Smooth muscle cell (in vitro differentiated cells): Measurements from ENCODE around the gene STYX. TPM values are rescaled to one million over a fixed set of nuclear protein-coding genes. Genes with fewer than 3 reads are reported as not detected.

Experiments
- DNase-seq: peaks from one replicate; lab custom pipeline; 2025; ENCODE audit not compliant: unreplicated experiment; lab: John Stamatoyannopoulos, UW
- H2AFZ ChIP-seq: fragments of 200-600 bp; sonication (generic); 2 replicates; pipeline ENCODE4 v1.6.0; 2016; ENCODE audit warnings: antibody characterized with exemption, low read depth, mild to moderate bottlenecking
- H3F3A ChIP-seq: fragments of 200-600 bp; sonication (generic); 2 replicates; pipeline ENCODE4 v1.6.0; 2017; ENCODE audit warnings: antibody characterized with exemption, low read depth
- H3K27ac ChIP-seq: fragments of 200-600 bp; sonication (generic); 2 replicates; pipeline ENCODE4 v1.5.1; 2016; ENCODE audit warnings: low read depth, mild to moderate bottlenecking
- H3K27me3 ChIP-seq: fragments of 200-600 bp; sonication (generic); 2 replicates; pipeline ENCODE4 v1.6.1; 2016; ENCODE audit warnings: low read depth, mild to moderate bottlenecking
- H3K36me3 ChIP-seq: fragments of 200-600 bp; sonication (generic); 2 replicates; pipeline ENCODE4 v1.5.1; 2016; ENCODE audit warnings: low read depth
- H3K4me1 ChIP-seq: fragments of 200-600 bp; sonication (generic); 2 replicates; pipeline ENCODE4 v1.5.1; 2016; ENCODE audit warnings: low read depth
- H3K4me2 ChIP-seq: fragments of 200-600 bp; sonication (generic); 2 replicates; pipeline ENCODE4 v1.6.0; 2016; ENCODE audit warnings: mild to moderate bottlenecking
- H3K4me3 ChIP-seq: fragments of 200-600 bp; sonication (generic); 2 replicates; pipeline ENCODE4 v1.5.1; 2016; ENCODE audit warnings: mild to moderate bottlenecking
- H3K79me2 ChIP-seq: fragments of 200-600 bp; sonication (generic); 2 replicates; pipeline ENCODE4 v1.6.0; 2016; ENCODE audit warnings: low read depth, mild to moderate bottlenecking
- H3K9ac ChIP-seq: fragments of 200-600 bp; sonication (generic); 2 replicates; pipeline ENCODE4 v1.6.0; 2016; ENCODE audit warnings: low read depth
- H3K9me3 ChIP-seq: fragments of 200-600 bp; sonication (generic); replicated peaks from 2 replicates; pipeline ENCODE4 v1.5.1; 2016; ENCODE audit warnings: low read depth
- H4K20me1 ChIP-seq: fragments of 200-600 bp; sonication (generic); 2 replicates; pipeline ENCODE4 v1.6.0; 2016; ENCODE audit warnings: low read depth
- CTCF ChIP-seq: fragments of 200-600 bp; sonication (generic); IDR thresholded peaks from 2 replicates; pipeline ENCODE4 v1.5.1; 2017; ENCODE audit warnings: borderline replicate concordance, mild to moderate bottlenecking, antibody characterized with exemption; ENCODE audit not compliant: insufficient read depth, poor library complexity, severe bottlenecking
- WGBS: methylation state at CpG from one replicate; pipeline ENCODE4 v1.1.7; 2016; ENCODE audit warnings: low lambda C conversion rate; 5-methylcytosine and 5-hydroxymethylcytosine counted together
- polyA plus RNA-seq: library from polyadenylated mRNA; unstranded; fragments of >200 nt; fragmentation: Nextera tagmentation; extraction: Ambion mirVana; gene quantifications from 2 replicates; pipeline ENCODE4 v1.2.1, GENCODE V29; 2016
- total RNA-seq: library from RNA; depleted of rRNA; stranded (reverse); fragments of >200 nt; gene quantifications from 2 replicates; pipeline ENCODE4 v1.2.3, GENCODE V29; 2014

The STYX gene
- total and polyA plus RNA-seq, 2 experiments from 2014 or later: 8.5 to 17.9 TPM

GRCh38 chr14:52693532-52693931 lies 36.4 kb upstream of the STYX start:
- DNase-seq: no peak
- no peaks in the 10 kb centered on the region for H3F3A ChIP-seq
- H4K20me1 ChIP-seq: peaks cover 60% of the 10 kb centered on the region
- H3K36me3 ChIP-seq: no peaks in the 10 kb centered on the region
- WGBS: 96% methylated on average over 7 of the region's 7 CpGs
- H3K9ac ChIP-seq: no peak overlapping the region
- H3K4me1 ChIP-seq: peaks cover 14% of the 10 kb centered on the region
- no peak for TF ChIP-seq CTCF
- H3K4me2 ChIP-seq: peak overlapping the region; percentile 93
- no peaks in the 10 kb centered on the region for H3K27me3 ChIP-seq
- no peak overlapping the region for H3K27ac ChIP-seq
- H3K79me2 ChIP-seq: peaks cover 61% of the 10 kb centered on the region
- H2AFZ ChIP-seq: no peak overlapping the region
- peak overlapping the region; percentile 88 for H3K4me3 ChIP-seq
- H3K9me3 ChIP-seq: no peaks in the 10 kb centered on the region

- Histone ChIP-seq H3K9me3 (no peaks in the 10 kb centered on the region), H2AFZ (peak overlapping the region; percentile 95), H3K36me3 (no peaks in the 10 kb centered on the region), H3K79me2 (peaks cover 47% of the 10 kb centered on the region), H3K4me2 (peak overlapping the region; percentile 93), H3K4me1 (peaks cover 14% of the 10 kb centered on the region), H3K27ac (peak overlapping the region; percentile 91), H3K27me3 (no peaks in the 10 kb centered on the region), H3F3A (no peaks in the 10 kb centered on the region), H3K4me3 (peak overlapping the region; percentile 88), H3K9ac (peak overlapping the region; percentile 89), H4K20me1 (peaks cover 47% of the 10 kb centered on the region)
- DNase-seq: no peak
- under 1% methylated on average over 43 of the region's 46 CpGs for WGBS
- no peak for TF ChIP-seq CTCF
Measured at GRCh38 chr14:52694761-52695480, 35.0 kb upstream of the STYX start.

GRCh38 chr14:52695481-52696091 lies 34.4 kb upstream of the STYX start, which contains the start of gene ERO1A:
TSS of gene ERO1A (minus strand) at chr14:52695558. CDS start at chr14:52695481, 77 bp downstream.
- Histone ChIP-seq H3K4me1 (peaks cover 14% of the 10 kb centered on the region), H3F3A (no peaks in the 10 kb centered on the region), H2AFZ (peak within 1 kb of the TSS; percentile 95), H4K20me1 (peaks cover 40% of the 10 kb centered on the region), H3K79me2 (peaks cover 41% of the 10 kb centered on the region), H3K4me2 (peak within 1 kb of the TSS; percentile 93), H3K9me3 (no peaks in the 10 kb centered on the region), H3K27ac (peak within 1 kb of the TSS; percentile 91), H3K9ac (peak within 1 kb of the TSS; percentile 89), H3K4me3 (peak within 1 kb of the TSS; percentile 88), H3K36me3 (no peaks in the 10 kb centered on the region), H3K27me3 (no peaks in the 10 kb centered on the region)
- peak; percentile 54 for DNase-seq
- under 1% methylated on average over 49 of the region's 78 CpGs for WGBS
- TF ChIP-seq CTCF: no peak
